Breast epithelium (tissue), 4 donors: ENCODE data around the gene TM6SF1. TPM values are rescaled to one million over a fixed set of nuclear protein-coding genes. Genes with fewer than 3 reads are reported as not detected.

Experiments used
- DNase-seq, 2 donors: peaks; one replicate each; pipeline ENCODE4 v3.0.0-alpha.2; 2019; ENCODE audit warnings: low spot score in 2 of 2
- H3K27ac ChIP-seq, 2 donors: fragments of 200-600 bp; sonication (generic) in 1 of 2; one replicate each; pipeline ENCODE4 v1.5.1; 2016 to 2019; ENCODE audit warnings: mild to moderate bottlenecking in 1 of 2
- H3K27me3 ChIP-seq, 2 donors: fragments of 200-600 bp; sonication (generic) in 1 of 2; one replicate each; pipeline versions ENCODE4 v1.5.1 to v1.6.0; 2017 to 2019; ENCODE audit warnings: control low read depth in 1 of 2, mild to moderate bottlenecking in 1 of 2
- H3K36me3 ChIP-seq: fragments of 200-600 bp; one replicate; pipeline ENCODE4 v1.5.1; 2019
- H3K4me1 ChIP-seq, 2 donors: fragments of 200-600 bp; sonication (generic); one replicate each; pipeline ENCODE4 v1.5.1; 2016 to 2019; ENCODE audit warnings: control low read depth in 1 of 2
- H3K4me3 ChIP-seq, 3 donors: fragments of 200-600 bp; sonication (generic); 1 replicate in 2 of 3; 2 replicates in 1 of 3; pipeline ENCODE4 v1.5.1; 2016 to 2019; ENCODE audit warnings: mild to moderate bottlenecking in 3 of 3, moderate library complexity in 2 of 3
- H3K9me3 ChIP-seq, 2 donors: fragments of 200-600 bp; sonication (generic) in 1 of 2; one replicate each; pipeline ENCODE4 v1.5.1; 2016 to 2019; ENCODE audit warnings: control low read depth in 1 of 2
- POLR2A ChIP-seq: fragments of 450-650 bp; IDR thresholded peaks from one replicate; pipeline ENCODE4 v1.6.1; 2016; ENCODE audit warnings: antibody characterized with exemption, mild to moderate bottlenecking, moderate library complexity
- POLR2AphosphoS5 ChIP-seq, 3 donors: sonication (generic); formaldehyde crosslinking; IDR thresholded peaks; one replicate each; pipeline ENCODE4 v1.6.1; 2017; ENCODE audit warnings: antibody characterized with exemption in 3 of 3
- intact Hi-C: fragments of 100-400 bp; cut with DNase I; formaldehyde crosslinking; loops from one replicate; pipeline ENCODE4 v1.15.1; 2023; ENCODE audit warnings: low total_unique reads
- total RNA-seq, 3 donors: library from RNA; depleted of rRNA; stranded (reverse); fragments of >200 nt; gene quantifications; one replicate each; pipeline ENCODE4 v1.1.0, GENCODE V29; 2016
- TF ChIP-seq, protein P1 (sequence below), 3 donors: fragments of 450-650 bp; IDR thresholded peaks; one replicate each; pipeline ENCODE4 v1.5.1; 2016 to 2017; ENCODE audit warnings: antibody characterized with exemption in 3 of 3, mild to moderate bottlenecking in 3 of 3, moderate library complexity in 3 of 3

TM6SF1 gene
- total RNA-seq, 3 donors from 2014 or later: 6.4 to 8.5 (median 7.3) TPM

- intact Hi-C loops: no loop called here
- no peak overlapping the region for H3K4me3 ChIP-seq
- no peak for TF ChIP-seq POLR2A
- TF ChIP-seq POLR2AphosphoS5 (IDR thresholded peaks at IDR 0.05): no peak
- H3K4me1 ChIP-seq: no peaks in the 10 kb centered on the region
- H3K9me3 ChIP-seq: no peaks in the 10 kb centered on the region
- DNase-seq: no peak
- no peaks in the 10 kb centered on the region for H3K36me3 ChIP-seq
- H3K27ac ChIP-seq: no peak overlapping the region
- H3K27me3 ChIP-seq: no peaks in the 10 kb centered on the region
Observed at GRCh38 chr15:83092309-83092976, 15.0 kb upstream of the TM6SF1 start.

- Histone ChIP-seq H3K27ac (no peak overlapping the region), H3K4me3 (no peak overlapping the region), H3K36me3 (no peaks in the 10 kb centered on the region), H3K4me1 (no peaks in the 10 kb centered on the region), H3K27me3 (no peaks in the 10 kb centered on the region), H3K9me3 (peaks cover 0 to 5% of the 10 kb centered on the region in 2 donors)
- no peak for DNase-seq
- intact Hi-C loops: no loop called here
- TF ChIP-seq, protein P1, sequence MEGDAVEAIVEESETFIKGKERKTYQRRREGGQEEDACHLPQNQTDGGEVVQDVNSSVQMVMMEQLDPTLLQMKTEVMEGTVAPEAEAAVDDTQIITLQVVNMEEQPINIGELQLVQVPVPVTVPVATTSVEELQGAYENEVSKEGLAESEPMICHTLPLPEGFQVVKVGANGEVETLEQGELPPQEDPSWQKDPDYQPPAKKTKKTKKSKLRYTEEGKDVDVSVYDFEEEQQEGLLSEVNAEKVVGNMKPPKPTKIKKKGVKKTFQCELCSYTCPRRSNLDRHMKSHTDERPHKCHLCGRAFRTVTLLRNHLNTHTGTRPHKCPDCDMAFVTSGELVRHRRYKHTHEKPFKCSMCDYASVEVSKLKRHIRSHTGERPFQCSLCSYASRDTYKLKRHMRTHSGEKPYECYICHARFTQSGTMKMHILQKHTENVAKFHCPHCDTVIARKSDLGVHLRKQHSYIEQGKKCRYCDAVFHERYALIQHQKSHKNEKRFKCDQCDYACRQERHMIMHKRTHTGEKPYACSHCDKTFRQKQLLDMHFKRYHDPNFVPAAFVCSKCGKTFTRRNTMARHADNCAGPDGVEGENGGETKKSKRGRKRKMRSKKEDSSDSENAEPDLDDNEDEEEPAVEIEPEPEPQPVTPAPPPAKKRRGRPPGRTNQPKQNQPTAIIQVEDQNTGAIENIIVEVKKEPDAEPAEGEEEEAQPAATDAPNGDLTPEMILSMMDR (IDR thresholded peaks at IDR 0.05): no peak
- no peak for TF ChIP-seq POLR2A
- no peak for TF ChIP-seq POLR2AphosphoS5 (IDR thresholded peaks at IDR 0.05)
Observed at GRCh38 chr15:83094583-83094982, 12.9 kb upstream of the TM6SF1 start.

- intact Hi-C loops: no loop called here
- Histone ChIP-seq H3K9me3 (peaks cover 0 to 5% of the 10 kb centered on the region in 2 donors), H3K4me3 (no peak overlapping the region), H3K27me3 (no peaks in the 10 kb centered on the region), H3K36me3 (no peaks in the 10 kb centered on the region), H3K4me1 (no peaks in the 10 kb centered on the region), H3K27ac (no peak overlapping the region)
- TF ChIP-seq, protein P1 (IDR thresholded peaks at IDR 0.05): no peak
- TF ChIP-seq POLR2AphosphoS5 (IDR thresholded peaks at IDR 0.05) (no peak), POLR2A (no peak)
- no peak for DNase-seq
Observed at GRCh38 chr15:83098079-83098478, 9.4 kb upstream of the TM6SF1 start.

GRCh38 chr15:83099290-83099689, 8.2 kb upstream of the TM6SF1 start:
- intact Hi-C loops: no loop called here
- peaks cover 0 to 5% of the 10 kb centered on the region in 2 donors for H3K9me3 ChIP-seq
- H3K4me3 ChIP-seq: no peak overlapping the region
- no peak for DNase-seq
- no peaks in the 10 kb centered on the region for H3K4me1 ChIP-seq
- H3K36me3 ChIP-seq: no peaks in the 10 kb centered on the region
- no peaks in the 10 kb centered on the region for H3K27me3 ChIP-seq
- TF ChIP-seq POLR2A (no peak), POLR2AphosphoS5 (IDR thresholded peaks at IDR 0.05) (no peak)
- H3K27ac ChIP-seq: no peak overlapping the region

DNA sequence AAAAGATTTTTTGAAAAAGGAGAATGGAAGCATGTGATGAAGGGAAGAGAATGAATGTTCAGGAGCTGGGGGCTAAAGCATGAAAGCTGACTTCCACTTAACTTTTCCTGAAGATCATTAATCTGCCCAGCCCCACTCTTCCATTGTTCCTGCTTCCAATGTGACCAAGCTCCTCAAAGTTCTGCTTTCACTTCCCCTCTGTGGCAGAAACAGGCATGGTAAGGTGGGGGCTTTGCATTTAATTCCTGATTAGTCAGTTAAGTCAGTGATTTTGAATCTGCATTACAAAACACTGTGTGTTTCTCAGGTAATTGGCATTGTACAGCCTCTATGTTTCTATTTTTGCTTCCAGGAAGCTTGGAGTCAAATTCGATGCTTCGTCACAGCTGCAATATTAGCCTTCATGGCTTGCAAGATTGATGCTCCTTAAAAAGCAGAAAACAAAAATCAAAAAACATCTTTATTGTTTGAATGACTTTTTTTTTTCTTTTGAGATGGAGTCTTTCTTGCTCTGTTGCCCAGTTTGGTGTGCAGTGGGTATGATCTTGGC, 7.3 kb upstream of the TM6SF1 start:
- no peak overlapping the region for H3K4me3 ChIP-seq
- H3K36me3 ChIP-seq: no peaks in the 10 kb centered on the region
- no peak for TF ChIP-seq POLR2A
- TF ChIP-seq POLR2AphosphoS5 (IDR thresholded peaks at IDR 0.05): no peak
- TF ChIP-seq, protein P1 (IDR thresholded peaks at IDR 0.05): no peak
- DNase-seq: no peak
- no peaks in the 10 kb centered on the region for H3K4me1 ChIP-seq
- H3K9me3 ChIP-seq: peaks cover 0 to 5% of the 10 kb centered on the region in 2 donors
- H3K27me3 ChIP-seq: no peaks in the 10 kb centered on the region
- H3K27ac ChIP-seq: no peak overlapping the region
- intact Hi-C loops: no loop called here

DNA sequence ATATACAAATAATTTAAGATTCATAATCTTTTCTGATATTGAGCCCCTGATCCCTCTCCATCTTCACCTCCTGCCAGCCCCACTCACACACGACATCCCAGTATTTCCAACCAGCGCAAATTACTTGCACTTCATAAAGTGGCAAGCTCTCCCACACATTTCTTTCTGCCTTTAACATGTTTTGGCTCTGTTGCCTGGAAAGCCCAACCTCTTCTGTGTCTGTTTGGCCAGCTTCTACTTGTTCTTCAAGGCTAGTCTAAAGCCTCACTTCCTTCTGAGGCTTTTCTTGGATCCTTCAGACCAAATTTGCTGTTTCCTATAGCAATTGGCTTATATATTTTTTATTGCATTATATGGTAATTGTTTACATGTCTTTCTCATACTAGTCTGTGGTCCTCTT, 5.1 kb upstream of the TM6SF1 start:
- TF ChIP-seq POLR2A: no peak
- no peak for TF ChIP-seq POLR2AphosphoS5 (IDR thresholded peaks at IDR 0.05)
- intact Hi-C loops: no loop called here
- peaks cover 0 to under 1% of the 10 kb centered on the region in 2 donors for H3K27me3 ChIP-seq

More for the DNA sequence above, 5.1 kb upstream of the TM6SF1 start:
- Histone ChIP-seq H3K4me1 (peaks cover 0 to 2% of the 10 kb centered on the region in 2 donors), H3K4me3 (no peak overlapping the region), H3K9me3 (peaks cover 0 to 5% of the 10 kb centered on the region in 2 donors), H3K36me3 (no peaks in the 10 kb centered on the region), H3K27ac (no peak overlapping the region)
- no peak for DNase-seq
